HepG2 (cell line): ENCODE results near the gene TTC22. TPM values are rescaled to one million over a fixed set of nuclear protein-coding genes. Genes with fewer than 3 reads are reported as not detected.

Experiments
- KDM3A ChIP-seq: IDR thresholded peaks from 2 replicates; pipeline ENCODE4 v1.6.1; 2018; ENCODE audit warnings: low read depth, missing compliant biosample characterization
- NCOA5 ChIP-seq: sonication (generic); formaldehyde crosslinking; IDR thresholded peaks from 2 replicates; pipeline ENCODE4 v1.4.0; 2020; ENCODE audit warnings: missing genetic modification reagents
- RXRA ChIP-seq: sonication (generic); formaldehyde crosslinking; IDR thresholded peaks from 2 replicates; pipeline ENCODE4 v1.5.1; 2020; ENCODE audit warnings: missing genetic modification reagents
- TBL1XR1 ChIP-seq: fragments of 150-350 bp; IDR thresholded peaks from 2 replicates; pipeline ENCODE4 v1.6.1; 2014; ENCODE audit warnings: borderline replicate concordance, low read length; ENCODE audit not compliant: partially characterized antibody
- ZBTB25 ChIP-seq: IDR thresholded peaks from 2 replicates; pipeline ENCODE4 v1.6.1; 2018; ENCODE audit warnings: missing genetic modification reagents
- ZNF550 ChIP-seq: sonication (generic); formaldehyde crosslinking; IDR thresholded peaks from 2 replicates; pipeline ENCODE4 v1.4.0; 2020; ENCODE audit warnings: mild to moderate bottlenecking, missing genetic modification reagents, borderline replicate concordance
- polyA plus RNA-seq, 8 experiments: library from polyadenylated mRNA; depleted of rRNA in 3 of 8; stranded (reverse) in 7 of 8; unstranded in 1 of 8; fragments of >200 nt; fragmentation: Illumina TruSeq in 4 of 8; extraction: Trizol in 4 of 8; gene quantifications; 2 replicates each; pipeline versions ENCODE4 v1.2.1 to v1.2.3, GENCODE V29; 2011 to 2016; ENCODE audit warnings: low read depth in 4 of 8, missing spikeins in 1 of 8, mixed read lengths in 1 of 8; ENCODE audit not compliant: insufficient read depth in 1 of 8
- total RNA-seq, 5 experiments: library from RNA; depleted of rRNA; stranded (reverse); fragments of >200 nt; fragmentation: Illumina TruSeq; extraction: Trizol; gene quantifications; 2 replicates each; pipeline ENCODE4 v1.2.3, GENCODE V29; 2016; ENCODE audit warnings: low read depth in 1 of 5
- TF ChIP-seq, protein P1 (sequence below): sonication (generic); formaldehyde crosslinking; IDR thresholded peaks from 2 replicates; pipeline ENCODE4 v1.9.0; 2021; ENCODE audit warnings: missing genetic modification reagents, borderline replicate concordance
- TF ChIP-seq, protein P2 (sequence below): sonication (generic); formaldehyde crosslinking; IDR thresholded peaks from 2 replicates; pipeline ENCODE4 v1.4.0; 2020; ENCODE audit warnings: missing genetic modification reagents
- TF ChIP-seq, protein P3 (sequence below): sonication (generic); formaldehyde crosslinking; IDR thresholded peaks from 2 replicates; pipeline ENCODE4 v1.4.0; 2020; ENCODE audit warnings: mild to moderate bottlenecking, missing genetic modification reagents, borderline replicate concordance
- TF ChIP-seq, protein P4 (sequence below): sonication (generic); formaldehyde crosslinking; IDR thresholded peaks from 2 replicates; pipeline ENCODE4 v1.4.0; 2020; ENCODE audit warnings: mild to moderate bottlenecking, missing genetic modification reagents

The TTC22 gene
- total and polyA plus RNA-seq, 2 of the 13 experiments (the other 11 are each of a cell fraction or from before 2014, with no cell fraction given): not detected

- TF ChIP-seq ZBTB25 (no peak; the same call in 1 of the 2 replicates), ZNF550 (CRISPR knock-in tag) (peak; percentile 75; the same call in 1 of the 2 replicates), KDM3A (CRISPR knock-in tag) (no peak), NCOA5 (no peak), RXRA (CRISPR knock-in tag) (no peak), TBL1XR1 (no peak)
- TF ChIP-seq, protein P1, sequence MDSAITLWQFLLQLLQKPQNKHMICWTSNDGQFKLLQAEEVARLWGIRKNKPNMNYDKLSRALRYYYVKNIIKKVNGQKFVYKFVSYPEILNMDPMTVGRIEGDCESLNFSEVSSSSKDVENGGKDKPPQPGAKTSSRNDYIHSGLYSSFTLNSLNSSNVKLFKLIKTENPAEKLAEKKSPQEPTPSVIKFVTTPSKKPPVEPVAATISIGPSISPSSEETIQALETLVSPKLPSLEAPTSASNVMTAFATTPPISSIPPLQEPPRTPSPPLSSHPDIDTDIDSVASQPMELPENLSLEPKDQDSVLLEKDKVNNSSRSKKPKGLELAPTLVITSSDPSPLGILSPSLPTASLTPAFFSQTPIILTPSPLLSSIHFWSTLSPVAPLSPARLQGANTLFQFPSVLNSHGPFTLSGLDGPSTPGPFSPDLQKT (CRISPR knock-in tag): no peak
- TF ChIP-seq, protein P2, sequence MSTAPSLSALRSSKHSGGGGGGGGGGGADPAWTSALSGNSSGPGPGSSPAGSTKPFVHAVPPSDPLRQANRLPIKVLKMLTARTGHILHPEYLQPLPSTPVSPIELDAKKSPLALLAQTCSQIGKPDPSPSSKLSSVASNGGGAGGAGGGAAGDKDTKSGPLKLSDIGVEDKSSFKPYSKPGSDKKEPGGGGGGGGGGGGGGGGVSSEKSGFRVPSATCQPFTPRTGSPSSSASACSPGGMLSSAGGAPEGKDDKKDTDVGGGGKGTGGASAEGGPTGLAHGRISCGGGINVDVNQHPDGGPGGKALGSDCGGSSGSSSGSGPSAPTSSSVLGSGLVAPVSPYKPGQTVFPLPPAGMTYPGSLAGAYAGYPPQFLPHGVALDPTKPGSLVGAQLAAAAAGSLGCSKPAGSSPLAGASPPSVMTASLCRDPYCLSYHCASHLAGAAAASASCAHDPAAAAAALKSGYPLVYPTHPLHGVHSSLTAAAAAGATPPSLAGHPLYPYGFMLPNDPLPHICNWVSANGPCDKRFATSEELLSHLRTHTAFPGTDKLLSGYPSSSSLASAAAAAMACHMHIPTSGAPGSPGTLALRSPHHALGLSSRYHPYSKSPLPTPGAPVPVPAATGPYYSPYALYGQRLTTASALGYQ (CRISPR knock-in tag): no peak
- TF ChIP-seq, protein P3, sequence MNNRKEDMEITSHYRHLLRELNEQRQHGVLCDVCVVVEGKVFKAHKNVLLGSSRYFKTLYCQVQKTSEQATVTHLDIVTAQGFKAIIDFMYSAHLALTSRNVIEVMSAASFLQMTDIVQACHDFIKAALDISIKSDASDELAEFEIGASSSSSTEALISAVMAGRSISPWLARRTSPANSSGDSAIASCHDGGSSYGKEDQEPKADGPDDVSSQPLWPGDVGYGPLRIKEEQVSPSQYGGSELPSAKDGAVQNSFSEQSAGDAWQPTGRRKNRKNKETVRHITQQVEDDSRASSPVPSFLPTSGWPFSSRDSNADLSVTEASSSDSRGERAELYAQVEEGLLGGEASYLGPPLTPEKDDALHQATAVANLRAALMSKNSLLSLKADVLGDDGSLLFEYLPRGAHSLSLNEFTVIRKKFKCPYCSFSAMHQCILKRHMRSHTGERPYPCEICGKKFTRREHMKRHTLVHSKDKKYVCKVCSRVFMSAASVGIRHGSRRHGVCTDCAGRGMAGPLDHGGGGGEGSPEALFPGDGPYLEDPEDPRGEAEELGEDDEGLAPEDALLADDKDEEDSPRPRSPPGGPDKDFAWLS (CRISPR knock-in tag): peak; percentile 31; the same call in 1 of the 2 replicates
- TF ChIP-seq, protein P4, sequence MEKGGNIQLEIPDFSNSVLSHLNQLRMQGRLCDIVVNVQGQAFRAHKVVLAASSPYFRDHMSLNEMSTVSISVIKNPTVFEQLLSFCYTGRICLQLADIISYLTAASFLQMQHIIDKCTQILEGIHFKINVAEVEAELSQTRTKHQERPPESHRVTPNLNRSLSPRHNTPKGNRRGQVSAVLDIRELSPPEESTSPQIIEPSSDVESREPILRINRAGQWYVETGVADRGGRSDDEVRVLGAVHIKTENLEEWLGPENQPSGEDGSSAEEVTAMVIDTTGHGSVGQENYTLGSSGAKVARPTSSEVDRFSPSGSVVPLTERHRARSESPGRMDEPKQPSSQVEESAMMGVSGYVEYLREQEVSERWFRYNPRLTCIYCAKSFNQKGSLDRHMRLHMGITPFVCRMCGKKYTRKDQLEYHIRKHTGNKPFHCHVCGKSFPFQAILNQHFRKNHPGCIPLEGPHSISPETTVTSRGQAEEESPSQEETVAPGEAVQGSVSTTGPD (CRISPR knock-in tag): no peak
Measured at GRCh38 chr1:54810153-54810942, 9.2 kb upstream of the TTC22 start (continued).
